HL-60 (cell line): Measurements from ENCODE around the gene BRINP3.

Experiments used
- CTCF ChIP-seq: IDR thresholded peaks from one replicate; pipeline ENCODE4 v1.5.1; 2011; ENCODE audit warnings: low read length, control low read depth, inconsistent platforms; ENCODE audit not compliant: insufficient read depth
- GABPA ChIP-seq: IDR thresholded peaks from 2 replicates; pipeline ENCODE4 v1.6.1; 2012; ENCODE audit warnings: low read depth
- POLR2AphosphoS5 ChIP-seq: IDR thresholded peaks from 2 replicates; pipeline ENCODE4 v1.6.1; 2012; ENCODE audit warnings: low read depth

GRCh38 chr1:190126728-190127127, 350.9 kb downstream of the BRINP3 start:
- no peak for TF ChIP-seq CTCF
- no peak for TF ChIP-seq POLR2AphosphoS5
- no peak for TF ChIP-seq GABPA
